DOHH2 (cell line): Measurements from ENCODE around the gene HMCN2.

Experiments used
- H3F3A ChIP-seq: fragments of 200-600 bp; sonication (generic), shearing (Covaris generic); 2 replicates; pipeline ENCODE4 v1.6.0; 2016; ENCODE audit warnings: antibody characterized with exemption, mild to moderate bottlenecking; ENCODE audit not compliant: control insufficient read depth, insufficient read depth
- H3K27ac ChIP-seq: fragments of 200-600 bp; sonication (generic); 2 replicates; pipeline ENCODE4 v1.5.1; 2014; ENCODE audit warnings: low read depth, mild to moderate bottlenecking, low read length, moderate library complexity
- H3K27me3 ChIP-seq: fragments of 200-600 bp; sonication (generic); 2 replicates; pipeline ENCODE4 v1.6.1; 2014; ENCODE audit warnings: mild to moderate bottlenecking, low read length, mixed read lengths; ENCODE audit not compliant: control insufficient read depth
- H3K36me3 ChIP-seq: fragments of 200-600 bp; sonication (generic); 2 replicates; pipeline ENCODE4 v1.6.1; 2014; ENCODE audit warnings: mild to moderate bottlenecking, low read length, moderate library complexity, mixed read lengths; ENCODE audit not compliant: control insufficient read depth
- H3K4me1 ChIP-seq: fragments of 200-600 bp; sonication (generic); 2 replicates; pipeline ENCODE4 v1.6.1; 2014; ENCODE audit warnings: mild to moderate bottlenecking, low read length, mixed read lengths; ENCODE audit not compliant: control insufficient read depth
- H3K4me2 ChIP-seq: fragments of 200-600 bp; sonication (generic); 2 replicates; pipeline ENCODE4 v1.6.0; 2014; ENCODE audit warnings: mild to moderate bottlenecking, low read length, moderate library complexity
- H3K4me3 ChIP-seq: fragments of 200-600 bp; sonication (generic); 2 replicates; pipeline ENCODE4 v1.5.1; 2014; ENCODE audit warnings: mild to moderate bottlenecking, low read length, mixed read lengths
- H3K79me2 ChIP-seq: fragments of 200-600 bp; sonication (generic); 2 replicates; pipeline ENCODE4 v1.6.1; 2014; ENCODE audit warnings: mild to moderate bottlenecking, low read length, mixed read lengths; ENCODE audit not compliant: control insufficient read depth
- H3K9me2 ChIP-seq: fragments of 200-600 bp; sonication (generic); replicated peaks from 2 replicates; pipeline ENCODE4 v1.6.1; 2014; ENCODE audit warnings: mild to moderate bottlenecking, low read length, mixed read lengths; ENCODE audit not compliant: control insufficient read depth
- H3K9me3 ChIP-seq: fragments of 200-600 bp; sonication (generic); 2 replicates; pipeline ENCODE4 v1.6.1; 2014; ENCODE audit warnings: antibody characterized with exemption, low read length, mixed read lengths; ENCODE audit not compliant: control insufficient read depth, insufficient read depth
- H4K20me1 ChIP-seq: fragments of 200-600 bp; sonication (generic); 2 replicates; pipeline ENCODE4 v1.6.0; 2014; ENCODE audit warnings: low read depth, mild to moderate bottlenecking, antibody characterized with exemption, low read length, moderate library complexity; ENCODE audit not compliant: control insufficient read depth, insufficient read depth
- EZH2phosphoT487 ChIP-seq: fragments of 200-600 bp; sonication (generic); IDR thresholded peaks from 2 replicates; pipeline ENCODE4 v1.6.1; 2017; ENCODE audit warnings: borderline replicate concordance, mild to moderate bottlenecking, antibody characterized with exemption, low read length, moderate library complexity, mixed read lengths
- TF ChIP-seq, protein P1 (sequence below): fragments of 200-600 bp; sonication (generic); IDR thresholded peaks from one replicate; pipeline ENCODE4 v1.5.1; 2014; ENCODE audit warnings: antibody characterized with exemption, mild to moderate bottlenecking, low read depth, low read length; ENCODE audit not compliant: poor library complexity, severe bottlenecking

The HMCN2 gene

DNA sequence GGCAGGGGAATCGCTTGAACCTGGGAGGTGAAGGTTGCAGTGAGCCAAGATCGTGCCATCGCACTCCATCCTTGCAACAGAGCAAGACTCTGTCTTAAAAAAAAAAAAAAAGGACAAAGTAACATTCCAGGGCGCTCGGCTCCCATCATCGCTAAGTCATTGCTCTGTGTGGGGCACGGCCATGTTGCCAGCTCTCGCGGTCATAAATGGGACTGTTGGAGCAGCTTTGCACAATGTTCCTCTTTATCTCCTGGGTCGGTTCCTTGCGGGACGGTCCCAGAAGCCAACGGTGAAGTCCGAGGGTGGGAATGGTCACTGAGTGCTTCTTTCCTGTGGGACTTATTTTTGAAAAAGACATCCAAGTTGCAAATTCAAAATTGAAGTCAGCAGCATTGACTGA lies 65.5 kb downstream of the HMCN2 start:
- H3K27me3 ChIP-seq = peaks cover 15% of the 10 kb centered on the region; the same call in 1 of the 2 replicates

DNA sequence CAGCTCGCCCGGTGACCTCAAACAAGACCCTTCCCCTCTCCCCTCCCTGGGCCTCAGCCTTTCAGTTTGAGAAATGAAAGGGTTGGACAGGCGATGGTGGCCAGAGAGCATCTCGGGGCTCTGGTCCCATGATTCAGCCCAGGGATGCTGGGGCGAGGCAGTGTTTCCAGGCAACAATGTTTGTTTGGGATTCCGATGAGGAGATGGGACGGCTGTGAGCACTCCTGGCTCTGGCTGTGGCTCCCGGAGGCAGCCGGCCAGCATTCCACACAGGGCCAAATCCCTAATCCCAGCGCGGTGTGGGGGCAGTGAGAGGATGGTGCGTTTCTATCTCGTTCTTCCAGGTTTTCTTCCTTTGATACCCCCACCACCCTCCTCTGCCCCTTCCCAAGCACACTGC lies 66.0 kb downstream of the HMCN2 start:
- H3K9me3 ChIP-seq = no peaks in the 10 kb centered on the region
- peaks cover 15% of the 10 kb centered on the region for H3K4me1 ChIP-seq

More for the DNA sequence above, 65.5 kb downstream of the HMCN2 start:
- H3K4me1 ChIP-seq = peaks cover 15% of the 10 kb centered on the region
- TF ChIP-seq EZH2phosphoT487 = no peak
- TF ChIP-seq, protein P1, sequence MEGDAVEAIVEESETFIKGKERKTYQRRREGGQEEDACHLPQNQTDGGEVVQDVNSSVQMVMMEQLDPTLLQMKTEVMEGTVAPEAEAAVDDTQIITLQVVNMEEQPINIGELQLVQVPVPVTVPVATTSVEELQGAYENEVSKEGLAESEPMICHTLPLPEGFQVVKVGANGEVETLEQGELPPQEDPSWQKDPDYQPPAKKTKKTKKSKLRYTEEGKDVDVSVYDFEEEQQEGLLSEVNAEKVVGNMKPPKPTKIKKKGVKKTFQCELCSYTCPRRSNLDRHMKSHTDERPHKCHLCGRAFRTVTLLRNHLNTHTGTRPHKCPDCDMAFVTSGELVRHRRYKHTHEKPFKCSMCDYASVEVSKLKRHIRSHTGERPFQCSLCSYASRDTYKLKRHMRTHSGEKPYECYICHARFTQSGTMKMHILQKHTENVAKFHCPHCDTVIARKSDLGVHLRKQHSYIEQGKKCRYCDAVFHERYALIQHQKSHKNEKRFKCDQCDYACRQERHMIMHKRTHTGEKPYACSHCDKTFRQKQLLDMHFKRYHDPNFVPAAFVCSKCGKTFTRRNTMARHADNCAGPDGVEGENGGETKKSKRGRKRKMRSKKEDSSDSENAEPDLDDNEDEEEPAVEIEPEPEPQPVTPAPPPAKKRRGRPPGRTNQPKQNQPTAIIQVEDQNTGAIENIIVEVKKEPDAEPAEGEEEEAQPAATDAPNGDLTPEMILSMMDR = no peak
- no peak overlapping the region for H3K27ac ChIP-seq
- no peaks in the 10 kb centered on the region for H4K20me1 ChIP-seq
- H3K36me3 ChIP-seq = no peaks in the 10 kb centered on the region
- H3K9me2 ChIP-seq = no peaks in the 10 kb centered on the region
- H3F3A ChIP-seq = no peaks in the 10 kb centered on the region
- H3K4me3 ChIP-seq = no peak overlapping the region
- no peaks in the 10 kb centered on the region for H3K79me2 ChIP-seq
- no peaks in the 10 kb centered on the region for H3K9me3 ChIP-seq
- H3K4me2 ChIP-seq = no peak overlapping the region

DNA sequence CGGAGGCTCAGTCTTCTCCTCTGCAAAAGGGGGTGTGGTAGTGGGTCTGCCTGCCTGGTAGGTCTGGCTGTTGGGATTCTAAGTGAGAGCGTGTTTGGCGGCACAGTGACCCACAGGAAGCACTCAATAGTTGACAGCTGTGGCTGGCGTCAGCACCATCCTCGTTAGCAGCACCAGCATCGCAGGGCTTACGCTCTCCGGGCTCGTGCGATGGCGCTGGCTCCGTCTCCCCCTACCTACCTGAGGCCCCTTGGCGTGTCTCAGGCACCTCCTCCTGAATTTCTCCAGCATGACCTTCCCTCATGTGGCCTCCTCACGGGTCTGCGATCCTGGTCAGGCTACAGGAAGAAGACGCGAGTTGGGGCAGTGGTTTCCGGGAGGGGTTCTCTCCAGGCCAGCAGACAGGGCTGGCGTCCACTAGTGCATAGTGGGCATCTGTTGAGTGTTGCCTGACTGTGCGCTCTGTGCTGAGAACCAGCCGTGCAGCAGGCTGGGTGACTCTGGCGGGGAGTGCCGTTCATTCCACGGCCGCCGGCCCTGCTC lies 66.9 kb downstream of the HMCN2 start:
- H3K4me2 ChIP-seq = no peak overlapping the region
- no peaks in the 10 kb centered on the region for H3K36me3 ChIP-seq
- no peaks in the 10 kb centered on the region for H3K9me3 ChIP-seq
- no peaks in the 10 kb centered on the region for H3K79me2 ChIP-seq
- TF ChIP-seq EZH2phosphoT487 = no peak
- TF ChIP-seq, protein P1 = no peak
- H3K27ac ChIP-seq = no peak overlapping the region
- H3K4me3 ChIP-seq = no peak overlapping the region
- no peaks in the 10 kb centered on the region for H4K20me1 ChIP-seq
- peaks cover 15% of the 10 kb centered on the region; the same call in 1 of the 2 replicates for H3K27me3 ChIP-seq
- H3K4me1 ChIP-seq = peaks cover 15% of the 10 kb centered on the region
- H3K9me2 ChIP-seq = no peaks in the 10 kb centered on the region
- no peaks in the 10 kb centered on the region for H3F3A ChIP-seq

More for the DNA sequence above, 66.0 kb downstream of the HMCN2 start:
- Histone ChIP-seq H3K36me3 (no peaks in the 10 kb centered on the region), H3F3A (no peaks in the 10 kb centered on the region), H3K9me2 (no peaks in the 10 kb centered on the region), H3K27me3 (peaks cover 15% of the 10 kb centered on the region; the same call in 1 of the 2 replicates), H3K27ac (no peak overlapping the region), H4K20me1 (no peaks in the 10 kb centered on the region), H3K79me2 (no peaks in the 10 kb centered on the region), H3K4me2 (no peak overlapping the region), H3K4me3 (no peak overlapping the region)
- TF ChIP-seq EZH2phosphoT487 = no peak
- TF ChIP-seq, protein P1 = no peak
